HepG2 (cell line): ENCODE measurements around the gene HRC. TPM values are rescaled to one million over a fixed set of nuclear protein-coding genes. Genes with fewer than 3 reads are reported as not detected.

Experiments
- AGO1 ChIP-seq: fragments of 200-400 bp; formaldehyde crosslinking; IDR thresholded peaks from 2 replicates; pipeline ENCODE4 v1.6.1; 2017; ENCODE audit warnings: mild to moderate bottlenecking, low read depth, low read length, moderate library complexity; ENCODE audit not compliant: poor library complexity, severe bottlenecking
- ATF4 ChIP-seq, 2 experiments: fragments of 450-650 bp in 1 of 2; sonication (generic) in 1 of 2; formaldehyde crosslinking; IDR thresholded peaks; 2 replicates each; pipeline versions ENCODE4 v1.5.0 to v1.8.0; 2020 to 2022; ENCODE audit warnings: mild to moderate bottlenecking in 1 of 2, missing genetic modification reagents in 1 of 2
- BATF2 ChIP-seq: sonication (generic); formaldehyde crosslinking; IDR thresholded peaks from 2 replicates; pipeline ENCODE4 v1.8.0; 2022; ENCODE audit warnings: mild to moderate bottlenecking, missing genetic modification reagents, moderate library complexity
- FIP1L1 ChIP-seq: fragments of 200-400 bp; formaldehyde crosslinking; IDR thresholded peaks from 2 replicates; pipeline ENCODE4 v1.6.1; 2018; ENCODE audit warnings: low read depth, mild to moderate bottlenecking, low read length, moderate library complexity, borderline replicate concordance; ENCODE audit not compliant: insufficient read depth
- FOXK2 ChIP-seq: fragments of 450-650 bp; IDR thresholded peaks from 2 replicates; pipeline ENCODE4 v1.6.1; 2016
- HDAC1 ChIP-seq: sonication (generic); formaldehyde crosslinking; IDR thresholded peaks from 2 replicates; pipeline ENCODE4 v1.5.1; 2020; ENCODE audit warnings: mild to moderate bottlenecking, missing genetic modification reagents
- KLF13 ChIP-seq: sonication (generic); formaldehyde crosslinking; IDR thresholded peaks from 2 replicates; pipeline ENCODE4 v1.4.0; 2020; ENCODE audit warnings: mild to moderate bottlenecking, missing genetic modification reagents
- NR0B2 ChIP-seq: sonication (generic); formaldehyde crosslinking; IDR thresholded peaks from 2 replicates; pipeline ENCODE4 v1.4.0; 2020; ENCODE audit warnings: mild to moderate bottlenecking, missing genetic modification reagents
- PBX3 ChIP-seq: sonication (generic); formaldehyde crosslinking; IDR thresholded peaks from 2 replicates; pipeline ENCODE4 v1.8.1; 2023; ENCODE audit warnings: missing genetic modification reagents, inconsistent platforms, borderline replicate concordance
- PLSCR1 ChIP-seq: sonication (generic); formaldehyde crosslinking; IDR thresholded peaks from 2 replicates; pipeline ENCODE4 v1.5.0; 2020; ENCODE audit warnings: missing genetic modification reagents, mild to moderate bottlenecking, borderline replicate concordance
- POLR2G ChIP-seq: fragments of 200-400 bp; formaldehyde crosslinking; IDR thresholded peaks from 2 replicates; pipeline ENCODE4 v1.6.1; 2018; ENCODE audit warnings: mild to moderate bottlenecking, low read depth, low read length, moderate library complexity
- RERE ChIP-seq: IDR thresholded peaks from 2 replicates; pipeline ENCODE4 v1.6.1; 2016; ENCODE audit warnings: low read depth, missing genetic modification reagents, missing compliant biosample characterization
- SATB2 ChIP-seq: sonication (generic); formaldehyde crosslinking; IDR thresholded peaks from 2 replicates; pipeline ENCODE4 v1.5.0; 2020; ENCODE audit warnings: missing genetic modification reagents
- SIX4 ChIP-seq: sonication (generic); formaldehyde crosslinking; IDR thresholded peaks from 2 replicates; pipeline ENCODE4 v1.4.0; 2020; ENCODE audit warnings: missing genetic modification reagents
- TOE1 ChIP-seq: sonication (generic); formaldehyde crosslinking; IDR thresholded peaks from 2 replicates; pipeline ENCODE4 v1.4.0; 2020; ENCODE audit warnings: mild to moderate bottlenecking, missing genetic modification reagents
- ZNF546 ChIP-seq: sonication (generic); formaldehyde crosslinking; conservative IDR thresholded peaks from 2 replicates; pipeline ENCODE4 v1.8.1; 2023; ENCODE audit warnings: mild to moderate bottlenecking, missing genetic modification reagents
- ZNF556 ChIP-seq: sonication (generic); formaldehyde crosslinking; IDR thresholded peaks from 2 replicates; pipeline ENCODE4 v1.4.0; 2020; ENCODE audit warnings: mild to moderate bottlenecking, missing genetic modification reagents, borderline replicate concordance
- ZSCAN12 ChIP-seq: sonication (generic); formaldehyde crosslinking; IDR thresholded peaks from 2 replicates; pipeline ENCODE4 v1.9.0; 2021; ENCODE audit warnings: mild to moderate bottlenecking, missing genetic modification reagents
- polyA plus RNA-seq, 8 experiments: library from polyadenylated mRNA; depleted of rRNA in 3 of 8; stranded (reverse) in 7 of 8; unstranded in 1 of 8; fragments of >200 nt; fragmentation: Illumina TruSeq in 4 of 8; extraction: Trizol in 4 of 8; gene quantifications; 2 replicates each; pipeline versions ENCODE4 v1.2.1 to v1.2.3, GENCODE V29; 2011 to 2016; ENCODE audit warnings: low read depth in 4 of 8, missing spikeins in 1 of 8, mixed read lengths in 1 of 8; ENCODE audit not compliant: insufficient read depth in 1 of 8
- total RNA-seq, 5 experiments: library from RNA; depleted of rRNA; stranded (reverse); fragments of >200 nt; fragmentation: Illumina TruSeq; extraction: Trizol; gene quantifications; 2 replicates each; pipeline ENCODE4 v1.2.3, GENCODE V29; 2016; ENCODE audit warnings: low read depth in 1 of 5

The HRC gene
- total and polyA plus RNA-seq, 2 of the 13 experiments (the other 11 are each of a cell fraction or from before 2014, with no cell fraction given): 3.6 to 15.4 TPM

- TF ChIP-seq PLSCR1 (peak; percentile 76; the same call in 1 of the 2 replicates), SATB2 (CRISPR knock-in tag) (peak; percentile 98), ZSCAN12 (peak; percentile 98; the same call in 1 of the 2 replicates), AGO1 (no peak), TOE1 (peak; percentile 91; the same call in 1 of the 2 replicates), ATF4 (CRISPR knock-in tag; IDR thresholded peaks at IDR 0.05) (peak in 1 of 2 experiments; percentile 77; a peak in 2 of 4 replicates), NR0B2 (CRISPR knock-in tag) (peak; percentile 98), ZNF546 (CRISPR knock-in tag) (peak; percentile 99), POLR2G (peak; percentile 61), FIP1L1 (no peak), HDAC1 (CRISPR knock-in tag) (peak; percentile 86), ZNF556 (CRISPR knock-in tag) (peak; percentile 86), RERE (peak; percentile 82), BATF2 (CRISPR knock-in tag) (peak; percentile 100), SIX4 (CRISPR knock-in tag) (peak; percentile 80; the same call in 1 of the 2 replicates), KLF13 (peak; percentile 98), PBX3 (CRISPR knock-in tag) (peak; percentile 97), FOXK2 (peak; percentile 35; the same call in 1 of the 2 replicates)
Observed at GRCh38 chr19:49127674-49128544, 27.3 kb downstream of the HRC start (continued).
